ENCODE results near the gene OSBPL9. TPM values are rescaled to one million over a fixed set of nuclear protein-coding genes. Genes with fewer than 3 reads are reported as not detected.

Gene OSBPL9
- polyA plus RNA-seq, 1 donor (not counting 4 experiments of a cell fraction or from before 2014, with no cell fraction given) = 62.7 TPM

GRCh38 chr1:51768971-51769588 lies 152.2 kb downstream of the OSBPL9 start:
- H3K36me3 ChIP-seq (ENCODE audit: control insufficient read depth in 2 of 2, extremely low read depth in 1 of 2, insufficient read depth in 2 of 2, low read length in 2 of 2) = peaks cover 8% of the 10 kb centered on the region in 2 experiments

GRCh38 chr1:51776408-51776807 lies 159.5 kb downstream of the OSBPL9 start:
- dilution Hi-C loops (cut with MboI; ENCODE audit: extremely low pct_ligation_motif_present, low sequenced_read_pairs) = no loop called here

More at GRCh38 chr1:51768971-51769588, 152.2 kb downstream of the OSBPL9 start:
- Histone ChIP-seq H3K4me3 (ENCODE audit: control insufficient read depth in 2 of 3, extremely low read depth in 1 of 3, insufficient read depth in 2 of 3, low read depth in 1 of 3, low read length in 3 of 3) (no peak overlapping the region), H4K20me1 (ENCODE audit: control insufficient read depth, extremely low read depth, insufficient read depth, low read length) (no peaks in the 10 kb centered on the region), H3K27ac (ENCODE audit: control insufficient read depth, insufficient read depth, low read length) (no peak overlapping the region), H2AFZ (ENCODE audit: control insufficient read depth, low read length) (no peak overlapping the region), H3K9ac (ENCODE audit: control insufficient read depth, extremely low read depth, insufficient read depth, low read length) (no peak overlapping the region), H3K27me3 (ENCODE audit: control insufficient read depth, extremely low read depth, insufficient read depth, low read length) (no peaks in the 10 kb centered on the region), H3K9me1 (ENCODE audit: control insufficient read depth, extremely low read depth, insufficient read depth, low read length) (no peaks in the 10 kb centered on the region), H3K79me2 (ENCODE audit: control insufficient read depth, insufficient read depth, low read length) (no peaks in the 10 kb centered on the region), H3K4me2 (ENCODE audit: control insufficient read depth, extremely low read depth, insufficient read depth, low read depth, low read length) (no peak overlapping the region), H3K4me1 (ENCODE audit: control insufficient read depth, extremely low read depth, insufficient read depth, low read length) (peaks cover 8% of the 10 kb centered on the region), H3K9me3 (ENCODE audit: control insufficient read depth, low read depth, low read length) (no peaks in the 10 kb centered on the region)
- TF ChIP-seq CTCF (optimal IDR thresholded peaks at IDR 0.05 in 1 of 3, IDR thresholded peaks at IDR 0.05 in 1 of 3, conservative IDR thresholded peaks at IDR 0.05 in 1 of 3; ENCODE audit: extremely low read depth in 1 of 3, insufficient read depth in 2 of 3, low read length in 3 of 3) (peak; percentile 66 to 79 (median 66)), EZH2 (IDR thresholded peaks at IDR 0.05; ENCODE audit: low read length) (no peak)
- dilution Hi-C loops (cut with MboI; ENCODE audit: extremely low pct_ligation_motif_present, low sequenced_read_pairs) = no loop called here
- DNase-seq (ENCODE audit: low read depth, low spot score) (no peak), FAIRE-seq (peak; percentile 69)

More at GRCh38 chr1:51776408-51776807, 159.5 kb downstream of the OSBPL9 start:
- FAIRE-seq (no peak), DNase-seq (ENCODE audit: low read depth, low spot score) (no peak)
- TF ChIP-seq CTCF (optimal IDR thresholded peaks at IDR 0.05 in 1 of 3, IDR thresholded peaks at IDR 0.05 in 1 of 3, conservative IDR thresholded peaks at IDR 0.05 in 1 of 3; ENCODE audit: extremely low read depth in 1 of 3, insufficient read depth in 2 of 3, low read length in 3 of 3) (no peak), EZH2 (IDR thresholded peaks at IDR 0.05; ENCODE audit: low read length) (no peak)
- H3K27ac ChIP-seq (ENCODE audit: control insufficient read depth, insufficient read depth, low read length) = no peak overlapping the region
- no peaks in the 10 kb centered on the region for H3K79me2 ChIP-seq (ENCODE audit: control insufficient read depth, insufficient read depth, low read length)
- peaks cover 6 to 8% of the 10 kb centered on the region in 2 experiments for H3K36me3 ChIP-seq (ENCODE audit: control insufficient read depth in 2 of 2, extremely low read depth in 1 of 2, insufficient read depth in 2 of 2, low read length in 2 of 2)
- no peak overlapping the region for H3K4me3 ChIP-seq (ENCODE audit: control insufficient read depth in 2 of 3, extremely low read depth in 1 of 3, insufficient read depth in 2 of 3, low read depth in 1 of 3, low read length in 3 of 3)
- no peak overlapping the region for H3K4me2 ChIP-seq (ENCODE audit: control insufficient read depth, extremely low read depth, insufficient read depth, low read depth, low read length)
- peaks cover 8% of the 10 kb centered on the region for H3K4me1 ChIP-seq (ENCODE audit: control insufficient read depth, extremely low read depth, insufficient read depth, low read length)
- no peaks in the 10 kb centered on the region for H3K9me3 ChIP-seq (ENCODE audit: control insufficient read depth, low read depth, low read length)
- no peak overlapping the region for H2AFZ ChIP-seq (ENCODE audit: control insufficient read depth, low read length)
- H3K27me3 ChIP-seq (ENCODE audit: control insufficient read depth, extremely low read depth, insufficient read depth, low read length) = no peaks in the 10 kb centered on the region
- no peak overlapping the region for H3K9ac ChIP-seq (ENCODE audit: control insufficient read depth, extremely low read depth, insufficient read depth, low read length)
- no peaks in the 10 kb centered on the region for H3K9me1 ChIP-seq (ENCODE audit: control insufficient read depth, extremely low read depth, insufficient read depth, low read length)
- no peaks in the 10 kb centered on the region for H4K20me1 ChIP-seq (ENCODE audit: control insufficient read depth, extremely low read depth, insufficient read depth, low read length)

Measured in keratinocyte (primary cell).